Mucosa of rectum (tissue), 2 donors: Measurements from ENCODE around the gene F8.

Experiments
- H3K27ac ChIP-seq, 2 donors: one replicate each; pipeline ENCODE4 v1.7.0; 2013; ENCODE audit warnings: inconsistent platforms in 2 of 2, low read depth in 2 of 2, low read length in 2 of 2
- H3K27me3 ChIP-seq, 2 donors: one replicate each; pipeline ENCODE4 v1.7.0; 2013; ENCODE audit warnings: low read length in 2 of 2; ENCODE audit not compliant: control insufficient read depth in 2 of 2, insufficient read depth in 2 of 2
- H3K36me3 ChIP-seq, 2 donors: one replicate each; pipeline ENCODE4 v1.7.0; 2013; ENCODE audit warnings: low read length in 2 of 2; ENCODE audit not compliant: control insufficient read depth in 2 of 2, insufficient read depth in 2 of 2
- H3K4me1 ChIP-seq, 2 donors: one replicate each; pipeline ENCODE4 v1.7.0; 2013; ENCODE audit warnings: low read length in 2 of 2, mild to moderate bottlenecking in 1 of 2; ENCODE audit not compliant: control insufficient read depth in 2 of 2, insufficient read depth in 2 of 2
- H3K4me3 ChIP-seq, 2 donors: one replicate each; pipeline ENCODE4 v1.7.0; 2013; ENCODE audit warnings: low read length in 2 of 2
- H3K9ac ChIP-seq, 2 donors: one replicate each; pipeline ENCODE4 v1.7.0; 2013; ENCODE audit warnings: low read length in 2 of 2, low read depth in 1 of 2, mild to moderate bottlenecking in 1 of 2
- H3K9me3 ChIP-seq, 2 donors: one replicate each; pipeline ENCODE4 v1.7.0; 2013; ENCODE audit warnings: low read length in 2 of 2; ENCODE audit not compliant: control insufficient read depth in 2 of 2
- donor health status: healthy.
- donor health status: Normal muscosa, but diverticular disease.

The F8 gene

GRCh38 chrX:155022585-155022984, at the start of gene F8:
F8 (minus strand) TSS chrX:155022723; CDS start chrX:155022552, 171 bp downstream.
- Histone ChIP-seq H3K4me1 (no peaks in the 10 kb centered on the region), H3K9me3 (no peaks in the 10 kb centered on the region), H3K27ac (no peak within 1 kb of the TSS), H3K9ac (no peak within 1 kb of the TSS), H3K27me3 (no peaks in the 10 kb centered on the region), H3K36me3 (no peaks in the 10 kb centered on the region), H3K4me3 (no peak within 1 kb of the TSS)

DNA sequence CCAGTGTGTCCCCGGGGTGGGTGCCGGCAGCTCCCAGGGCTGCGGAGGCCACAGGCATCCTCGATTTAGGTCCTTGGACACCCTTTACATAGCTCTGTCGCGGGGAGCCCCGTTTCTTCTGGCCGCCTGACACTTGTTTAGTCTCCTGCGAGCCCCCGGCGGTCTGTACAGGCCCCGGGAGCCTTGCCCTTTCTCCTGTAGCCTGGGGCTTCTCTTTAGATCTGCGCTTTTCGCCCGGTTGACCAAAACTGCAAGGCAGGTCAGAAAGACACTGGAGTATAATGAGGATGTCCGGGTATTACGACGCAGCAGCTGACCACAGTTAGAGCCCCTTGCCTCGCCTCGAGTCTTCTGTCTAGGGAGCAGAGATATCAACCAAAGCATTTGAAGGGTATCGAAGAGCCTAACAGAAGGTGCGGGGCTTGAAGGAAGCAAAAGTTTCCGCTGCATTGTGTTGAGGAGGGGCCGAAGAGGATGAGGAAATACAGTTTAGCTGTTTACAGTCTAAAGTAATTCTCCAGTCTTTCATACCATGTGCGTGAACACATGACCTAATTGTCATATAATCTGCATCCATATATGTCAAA, 49.3 kb upstream of the F8 start:
- H3K9ac ChIP-seq = peak overlapping the region; percentile 72 to 79
- H3K36me3 ChIP-seq = peaks cover 0 to 7% of the 10 kb centered on the region in 2 donors
- H3K4me3 ChIP-seq = peak overlapping the region; percentile 81 to 86
- no peaks in the 10 kb centered on the region for H3K27me3 ChIP-seq
- peaks cover 0 to 4% of the 10 kb centered on the region in 2 donors for H3K4me1 ChIP-seq
- H3K27ac ChIP-seq = peak overlapping the region; percentile 81 to 89
- H3K9me3 ChIP-seq = no peaks in the 10 kb centered on the region

DNA sequence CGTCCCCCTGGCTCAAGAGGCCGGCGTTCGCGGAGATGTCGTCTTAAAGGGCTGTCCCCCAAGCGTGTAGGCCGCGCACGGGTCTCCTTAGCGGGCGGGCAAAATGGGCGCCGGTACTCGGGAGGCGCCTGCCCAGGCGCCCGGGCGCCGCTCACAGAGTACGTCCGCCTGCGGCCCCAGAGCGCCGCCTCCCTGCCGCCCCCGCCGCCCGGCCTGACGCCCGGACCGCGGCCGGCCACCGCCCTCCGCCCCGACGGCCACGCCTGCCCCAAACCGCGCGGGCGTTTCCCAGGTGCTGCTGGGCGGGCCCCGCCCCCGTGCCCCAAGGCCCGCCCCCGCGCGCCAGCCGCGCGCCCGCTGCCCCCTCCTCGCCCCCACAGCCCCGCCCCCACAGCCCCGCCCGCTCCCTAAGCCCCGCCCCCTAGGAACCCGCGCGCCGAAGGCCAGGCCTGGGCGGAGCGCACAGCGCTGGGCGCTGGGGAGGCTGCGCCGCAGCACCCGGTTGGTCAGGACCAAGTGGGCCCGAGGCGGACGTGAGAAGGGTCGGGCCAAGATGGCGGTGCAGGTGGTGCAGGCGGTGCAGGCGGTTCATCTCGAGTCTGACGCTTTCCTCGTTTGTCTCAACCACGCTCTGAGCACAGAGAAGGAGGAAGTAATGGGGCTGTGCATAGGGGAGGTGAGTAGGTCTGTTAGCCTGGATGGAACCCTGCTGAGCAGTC, 48.6 kb upstream of the F8 start, which contains the start of the genes BRCC3, CMC4 and MTCP1:
Gene BRCC3, plus strand, starts transcription at position 534 of the 719 bp plus-strand sequence. Its CDS starts 20 bp downstream, at position 554.
Gene CMC4, minus strand, starts transcription at position 162 of the 719 bp plus-strand sequence. CDS start 7,113 bp downstream, outside the sequence.
Gene MTCP1, minus strand, starts transcription at position 162 of the 719 bp plus-strand sequence. CDS start 5,126 bp downstream, outside the sequence.
- Histone ChIP-seq H3K9ac (peak within 1 kb of the TSS; percentile 76 to 79), H3K27ac (peak within 1 kb of the TSS; percentile 81 to 89), H3K36me3 (peaks cover 0 to 3% of the 10 kb centered on the region in 2 donors), H3K4me1 (peaks cover 0 to 4% of the 10 kb centered on the region in 2 donors), H3K4me3 (peak within 1 kb of the TSS; percentile 81 to 86), H3K27me3 (no peaks in the 10 kb centered on the region), H3K9me3 (no peaks in the 10 kb centered on the region)

GRCh38 chrX:155070663-155070974, 48.1 kb upstream of the F8 start:
- no peaks in the 10 kb centered on the region for H3K9me3 ChIP-seq
- peaks cover 0 to 4% of the 10 kb centered on the region in 2 donors for H3K4me1 ChIP-seq
- peak overlapping the region; percentile 72 to 76 for H3K9ac ChIP-seq
- peak overlapping the region; percentile 80 to 81 for H3K27ac ChIP-seq
- H3K36me3 ChIP-seq = peaks cover 0 to 3% of the 10 kb centered on the region in 2 donors
- H3K4me3 ChIP-seq = peak overlapping the region; percentile 69 to 79
- H3K27me3 ChIP-seq = no peaks in the 10 kb centered on the region

- no peaks in the 10 kb centered on the region for H3K27me3 ChIP-seq
- peak overlapping the region; percentile 80 to 81 for H3K27ac ChIP-seq
- H3K9ac ChIP-seq = peak overlapping the region; percentile 72 to 76
These were observed 47.5 kb upstream of the F8 start for GRCh38 chrX:155070038-155070437.

GRCh38 chrX:155069414-155069813, 46.9 kb upstream of the F8 start:
- Histone ChIP-seq H3K9me3 (no peaks in the 10 kb centered on the region), H3K27me3 (no peaks in the 10 kb centered on the region), H3K4me3 (peak overlapping the region in 1 of 2 donors; percentile 79), H3K9ac (no peak overlapping the region), H3K4me1 (peaks cover 0 to 4% of the 10 kb centered on the region in 2 donors), H3K27ac (no peak overlapping the region), H3K36me3 (peaks cover 0 to 5% of the 10 kb centered on the region in 2 donors)

More at GRCh38 chrX:155070038-155070437, 47.5 kb upstream of the F8 start:
- H3K36me3 ChIP-seq = peaks cover 0 to 3% of the 10 kb centered on the region in 2 donors
- H3K4me1 ChIP-seq = peaks cover 0 to 4% of the 10 kb centered on the region in 2 donors
- no peaks in the 10 kb centered on the region for H3K9me3 ChIP-seq
- H3K4me3 ChIP-seq = peak overlapping the region; percentile 69 to 79

GRCh38 chrX:155068165-155068564, 45.6 kb upstream of the F8 start:
- Histone ChIP-seq H3K9ac (no peak overlapping the region), H3K4me3 (no peak overlapping the region), H3K27ac (no peak overlapping the region), H3K36me3 (peaks cover 0 to 2% of the 10 kb centered on the region in 2 donors), H3K9me3 (no peaks in the 10 kb centered on the region), H3K27me3 (no peaks in the 10 kb centered on the region), H3K4me1 (peaks cover 0 to 4% of the 10 kb centered on the region in 2 donors)

DNA sequence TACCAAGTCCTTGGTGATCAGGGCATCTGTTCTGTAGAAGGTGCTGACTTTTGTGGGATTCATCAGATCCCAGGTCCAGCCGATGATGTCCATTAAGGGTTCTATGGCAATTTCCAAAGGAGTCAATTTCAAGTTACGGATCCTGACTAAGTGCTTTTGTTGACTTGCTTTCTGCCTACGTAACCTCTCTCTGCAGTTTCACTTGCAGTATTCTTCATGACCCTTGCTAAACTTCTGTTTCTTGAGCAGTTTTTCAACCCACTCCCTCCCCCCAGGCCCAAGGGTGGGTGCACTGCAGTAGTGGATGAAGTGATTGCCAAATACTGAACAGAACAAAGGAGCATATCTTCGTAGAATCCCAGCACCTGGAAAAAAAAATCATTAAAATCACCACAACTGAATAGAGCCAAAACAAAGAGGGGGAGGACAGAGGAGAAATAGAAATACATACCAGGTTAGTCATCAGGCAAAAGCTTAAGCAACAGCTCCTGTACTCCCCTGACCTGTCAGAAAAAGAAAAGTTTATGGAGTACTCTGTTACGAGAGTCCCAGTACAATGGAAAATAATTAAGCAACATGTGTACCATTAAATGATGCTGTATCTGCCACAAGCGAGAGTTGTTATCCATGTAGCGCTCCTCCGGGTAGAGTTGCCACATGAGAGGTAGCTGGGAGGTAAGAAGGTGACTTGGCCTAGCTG, 42.7 kb upstream of the F8 start:
- Histone ChIP-seq H3K4me1 (peaks cover 0 to 4% of the 10 kb centered on the region in 2 donors), H3K4me3 (no peak overlapping the region), H3K36me3 (peaks cover 0 to 2% of the 10 kb centered on the region in 2 donors), H3K27me3 (no peaks in the 10 kb centered on the region), H3K27ac (no peak overlapping the region), H3K9ac (no peak overlapping the region), H3K9me3 (no peaks in the 10 kb centered on the region)

DNA sequence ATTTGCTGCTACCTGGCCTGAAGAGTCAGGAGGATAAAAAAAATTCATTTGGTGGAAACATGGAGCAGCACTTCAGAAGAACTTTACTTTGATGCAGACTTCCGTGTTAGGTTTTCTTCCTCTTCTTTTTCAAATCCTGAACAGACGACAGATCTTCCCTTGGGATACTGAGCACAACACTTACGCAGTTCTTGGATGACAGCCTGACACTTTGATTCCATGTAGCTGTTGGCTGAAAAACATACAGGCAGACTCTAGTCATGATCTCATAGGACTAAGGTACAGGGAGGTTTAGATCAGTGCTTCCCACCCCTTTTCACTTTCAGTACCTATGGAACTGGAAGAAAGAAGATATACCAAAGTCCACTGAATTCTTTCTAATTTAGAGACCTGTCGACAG, 39.2 kb upstream of the F8 start:
- Histone ChIP-seq H3K9ac (no peak overlapping the region), H3K4me1 (peaks cover 0 to 2% of the 10 kb centered on the region in 2 donors), H3K36me3 (peaks cover 0 to 2% of the 10 kb centered on the region in 2 donors), H3K4me3 (no peak overlapping the region), H3K27me3 (no peaks in the 10 kb centered on the region), H3K27ac (no peak overlapping the region), H3K9me3 (no peaks in the 10 kb centered on the region)
